ENCODE results near the gene CDK16. TPM values are rescaled to one million over a fixed set of nuclear protein-coding genes. Genes with fewer than 3 reads are reported as not detected.

CDK16 gene
- 67.7 and 82.1 TPM in 2 replicates for total RNA-seq (2021)
- percentile 70 among the genes with signal in this experiment for Bru-seq, nascent RNA
- BruChase-seq, experiment 1, labeled RNA remaining after a 2-hour chase, result percentile 82 among the genes with signal in this experiment
- percentile 91 among the genes with signal in this experiment for BruChase-seq, experiment 2, labeled RNA remaining after a 6-hour chase
- long read RNA-seq, transcript CDK16-202 (16 exons, 3,144 nt), result major isoform, 30 of 60 reads
- long read RNA-seq, partial matches to known transcripts, result 9 of 60 reads
- long read RNA-seq, other reads (novel, unspliced or antisense), result 17 of 60 reads

GRCh38 chrX:47218280-47218919 is at the start of gene CDK16:
Gene CDK16, plus strand, starts transcription at chrX:47218681. Its CDS starts 4,877 bp downstream, at chrX:47223558.
- Histone ChIP-seq H4K20me1 (ENCODE audit: insufficient read depth) (peaks cover 4% of the 10 kb centered on the region), H3K4me2 (peak within 1 kb of the TSS; percentile 74), H3F3A (ENCODE audit: insufficient read depth, low read depth) (peaks cover 9% of the 10 kb centered on the region), H3K9me3 (ENCODE audit: insufficient read depth, low read depth) (no peaks in the 10 kb centered on the region), H3K27me3 (ENCODE audit: insufficient read depth, low read depth) (no peaks in the 10 kb centered on the region), H3K36me3 (ENCODE audit: low read depth) (no peaks in the 10 kb centered on the region), H3K9me2 (ENCODE audit: insufficient read depth) (no peaks in the 10 kb centered on the region), H3K79me2 (ENCODE audit: low read depth) (peaks cover 28% of the 10 kb centered on the region), H3K4me3 (peak within 1 kb of the TSS; percentile 58; the same call in 1 of the 2 replicates), H3K4me1 (replicated peaks; ENCODE audit: insufficient read depth) (peaks cover 11% of the 10 kb centered on the region), H2AFZ (peak within 1 kb of the TSS; percentile 68; the same call in 1 of the 2 replicates), H3K27ac (peak within 1 kb of the TSS; percentile 90)
- TSS peak; percentile 49 for BruUV-seq (replicated peaks)
- ChIA-PET POLR2A (ENCODE audit: unreplicated experiment) (interaction anchor here (0.6 to 0.7 kb wide), 3 partner anchors 12 to 80 kb away, joined by 3 to 7 read pairs (median 5); no protein-coding TSS in a partner anchor), CTCF (interaction anchor here (0.9 kb wide), 1 partner anchor 166 kb away, joined by 4 read pairs; no protein-coding TSS in a partner anchor)
- DNase-seq, result peak in 1 of 2 experiments; percentile 49
- intact Hi-C loops (cut with micrococcal nuclease; ENCODE audit: unreplicated experiment), result loop anchor here (1.0 to 5.0 kb wide), 4 partner anchors 15 to 144 kb away; partner anchors contain the start of gene USP11
- TF ChIP-seq EZH2 (IDR thresholded peaks at IDR 0.05; ENCODE audit: low read depth) (no peak), CTCF (conservative IDR thresholded peaks at IDR 0.05) (no peak)

- no TSS peak for BruUV-seq (replicated peaks)
- no peak for DNase-seq
- no peaks in the 10 kb centered on the region for H3K27me3 ChIP-seq (ENCODE audit: insufficient read depth, low read depth)
Observed at GRCh38 chrX:47169273-47169672, 49.2 kb upstream of the CDK16 start.

More at GRCh38 chrX:47169273-47169672, 49.2 kb upstream of the CDK16 start:
- Histone ChIP-seq H3K27ac (no peak overlapping the region), H3F3A (ENCODE audit: insufficient read depth, low read depth) (no peaks in the 10 kb centered on the region), H3K4me3 (no peak overlapping the region), H3K4me1 (replicated peaks; ENCODE audit: insufficient read depth) (no peaks in the 10 kb centered on the region), H3K79me2 (ENCODE audit: low read depth) (no peaks in the 10 kb centered on the region), H2AFZ (no peak overlapping the region), H3K4me2 (no peak overlapping the region), H3K9me2 (ENCODE audit: insufficient read depth) (no peaks in the 10 kb centered on the region), H4K20me1 (ENCODE audit: insufficient read depth) (no peaks in the 10 kb centered on the region), H3K9me3 (ENCODE audit: insufficient read depth, low read depth) (no peaks in the 10 kb centered on the region), H3K36me3 (ENCODE audit: low read depth) (no peaks in the 10 kb centered on the region)
- TF ChIP-seq CTCF (conservative IDR thresholded peaks at IDR 0.05), result no peak
- no peak for TF ChIP-seq EZH2 (IDR thresholded peaks at IDR 0.05; ENCODE audit: low read depth)
- intact Hi-C loops (cut with micrococcal nuclease; ENCODE audit: unreplicated experiment), result no loop called here
- CTCF ChIA-PET, result no interaction called here
- POLR2A ChIA-PET (ENCODE audit: unreplicated experiment), result no interaction called here

Data from PC-9 (cell line).